NCI-H187 (cell line): Measurements from ENCODE around the gene TNRC6B.
"Not testable (repeated sequence)": the region's sequence is repeated elsewhere in the genome, so short reads cannot be mapped to it uniquely, and the experiment has no call there.

ENCODE experiments used
- DNase-seq, 2 experiments: peaks; one replicate each; lab custom pipeline; 2025; lab: John Stamatoyannopoulos, UW

The TNRC6B gene

DNA sequence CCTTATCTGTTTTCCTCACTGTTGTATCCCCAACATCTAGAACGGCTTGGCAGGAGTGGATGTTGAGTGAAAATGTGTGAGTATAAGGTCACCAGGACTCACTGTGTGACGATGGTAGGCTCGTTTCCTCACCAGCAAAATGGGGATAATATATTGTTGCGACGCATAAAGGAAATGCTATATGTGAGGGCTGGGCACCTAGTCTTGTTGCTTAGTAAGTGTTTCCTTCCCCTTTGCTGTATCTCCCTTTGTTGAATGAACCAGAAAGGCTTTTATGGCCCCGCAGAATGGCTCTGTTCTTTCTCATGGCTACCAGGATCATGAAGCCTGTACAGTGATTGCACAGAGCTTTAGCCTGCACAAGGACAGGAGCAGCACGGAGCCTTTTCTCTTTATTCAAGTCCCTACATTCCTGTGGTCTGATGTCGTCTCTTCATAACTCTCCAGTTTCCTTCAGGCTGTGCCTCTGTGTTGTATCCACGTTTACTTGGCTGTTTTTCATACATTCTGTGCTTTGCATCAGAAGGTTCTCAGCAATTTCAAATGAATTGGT is 5.4 kb downstream of the TNRC6B start:
- DNase-seq: no peak

GRCh38 chr22:40183603-40184002 is 5.9 kb downstream of the TNRC6B start:
- not testable (repeated sequence) for DNase-seq

DNA sequence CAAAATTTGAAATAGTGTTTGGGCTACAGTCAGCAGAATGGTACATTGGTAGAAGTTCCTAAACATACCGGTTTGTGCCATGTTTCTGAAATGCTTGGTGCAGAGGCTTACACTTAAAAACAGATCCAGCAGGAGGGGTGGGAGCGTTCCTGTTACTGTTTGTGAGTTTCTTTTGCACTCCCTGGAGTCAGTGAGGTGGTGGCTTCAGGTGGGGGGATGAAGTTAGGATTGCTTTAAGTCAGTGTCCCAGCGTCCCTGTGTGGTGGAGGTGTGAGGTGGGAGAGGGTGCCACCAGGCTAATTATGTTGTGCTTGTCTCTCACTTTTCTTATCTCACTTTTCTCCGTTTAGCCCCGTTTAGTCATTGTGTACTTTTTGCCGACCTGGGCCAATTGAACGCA is 9.7 kb downstream of the TNRC6B start:
- no peak for DNase-seq

DNA sequence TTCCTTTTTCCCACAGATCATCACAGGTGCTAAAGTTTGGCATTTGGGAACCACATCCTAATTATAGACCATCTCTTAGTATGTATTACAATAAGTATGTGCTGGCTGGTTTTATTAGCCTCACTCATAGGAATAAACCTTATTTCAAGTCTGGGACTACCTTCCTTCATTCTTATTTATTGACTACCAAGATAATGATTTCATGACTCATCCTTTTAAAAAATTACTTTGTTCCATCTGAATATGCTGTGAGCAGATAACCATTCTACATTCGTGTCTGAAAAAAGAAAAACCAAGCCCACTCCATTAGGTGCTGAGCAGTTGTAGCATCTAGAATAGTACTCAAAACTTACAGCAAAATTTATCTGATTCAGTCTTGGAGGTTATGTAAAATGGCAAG is 12.3 kb downstream of the TNRC6B start:
- DNase-seq: no peak

DNA sequence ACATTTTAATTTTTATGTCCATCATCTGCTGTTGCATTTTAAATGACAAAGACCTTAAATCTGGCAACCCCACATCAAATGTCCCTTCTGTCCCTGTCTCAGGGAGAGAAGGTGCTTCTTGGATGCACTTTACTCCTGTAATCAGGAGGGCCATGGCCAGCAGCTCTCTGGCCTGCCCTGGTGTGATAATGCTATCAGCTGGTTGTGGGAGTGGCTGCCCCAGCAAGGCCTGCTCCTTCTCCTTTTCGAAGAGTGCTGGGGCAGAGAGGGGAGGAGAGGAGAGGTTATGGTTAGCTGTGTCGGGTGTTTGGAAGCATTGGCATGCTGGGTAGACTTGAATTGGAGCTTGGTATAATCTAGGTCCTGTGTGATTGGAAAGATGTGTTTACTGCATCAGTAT is 12.8 kb downstream of the TNRC6B start:
- DNase-seq: no peak

GRCh38 chr22:40193429-40194421 is 16.0 kb downstream of the TNRC6B start:
- no peak for DNase-seq

- no peak for DNase-seq
Measured at GRCh38 chr22:40194656-40195055, 16.9 kb downstream of the TNRC6B start.

DNA sequence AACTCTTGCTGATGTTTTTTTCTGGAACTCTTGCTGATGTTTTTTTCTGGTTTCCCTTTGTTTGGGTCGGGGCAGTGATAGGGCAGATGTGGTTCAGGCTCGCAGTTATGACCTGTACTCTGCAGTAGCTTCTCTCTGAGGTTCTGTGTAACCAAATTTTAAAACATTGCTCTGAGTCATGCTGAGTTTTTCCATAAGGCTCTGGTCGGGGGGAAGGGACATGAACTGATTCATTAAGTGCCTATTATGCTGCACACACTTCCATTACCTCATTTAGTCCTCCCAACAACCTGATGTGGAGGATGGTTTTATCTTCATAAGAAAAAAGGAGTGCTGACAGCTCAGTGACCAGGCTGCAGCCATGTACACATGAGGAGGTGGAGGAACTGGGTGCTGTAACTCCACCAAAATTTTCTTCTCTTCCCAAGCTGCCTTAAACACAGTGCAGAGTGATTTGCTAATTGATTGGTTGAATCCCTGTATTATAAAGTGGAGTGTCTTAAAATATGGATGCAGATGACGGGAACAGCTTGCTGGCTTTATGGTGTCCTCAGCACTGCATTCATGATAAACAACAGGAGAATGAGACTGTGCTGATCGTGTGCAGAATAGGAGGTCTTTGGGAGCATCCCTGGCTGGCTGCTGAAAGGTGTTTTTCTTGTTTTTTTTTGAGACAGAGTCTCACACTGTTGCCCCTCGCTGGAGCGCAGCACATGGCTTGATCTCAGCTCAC is 19.1 kb downstream of the TNRC6B start:
- DNase-seq: no peak

GRCh38 chr22:40197421-40197820 is 19.7 kb downstream of the TNRC6B start:
- DNase-seq: not testable (repeated sequence)

- DNase-seq: no peak
Measured at GRCh38 chr22:40198733-40199132, 21.0 kb downstream of the TNRC6B start.

DNA sequence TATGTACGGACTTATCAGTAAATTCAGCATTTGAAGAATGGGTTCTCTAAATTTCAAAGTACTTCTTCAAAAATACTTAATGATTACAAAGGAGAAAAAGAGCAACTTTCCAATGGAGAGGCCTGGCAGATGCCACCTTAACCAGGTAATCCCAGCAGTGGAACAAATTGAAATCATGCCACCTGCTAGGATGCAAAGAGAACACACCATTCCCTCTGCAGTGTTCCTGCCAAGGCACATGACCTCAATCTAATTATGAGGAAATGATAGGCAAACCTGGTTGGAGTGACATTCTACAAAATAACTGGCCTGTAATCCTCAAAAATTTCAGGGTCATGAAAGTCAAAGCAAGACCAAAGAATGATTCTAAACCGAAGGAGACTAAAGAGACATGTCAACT is 21.5 kb downstream of the TNRC6B start:
- no peak for DNase-seq

DNA sequence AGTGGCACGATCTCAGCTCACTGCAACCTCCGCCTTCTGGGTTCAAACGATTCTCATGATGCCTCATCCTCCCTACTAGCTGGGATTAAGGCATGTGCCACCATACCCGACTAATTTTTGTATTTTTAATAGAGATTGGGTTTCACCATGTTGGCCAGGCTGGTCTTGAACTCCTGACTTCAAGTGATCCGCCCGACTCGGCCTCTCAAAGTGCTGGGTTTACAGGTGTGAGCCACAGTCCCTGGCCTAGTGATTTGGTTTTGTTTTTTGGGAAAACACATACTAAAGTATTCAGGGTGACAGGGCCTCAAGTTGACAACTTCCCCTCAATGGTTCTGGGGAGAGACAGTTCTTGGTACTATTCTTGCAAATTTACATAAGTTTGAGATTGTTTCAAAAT is 22.1 kb downstream of the TNRC6B start:
- no peak for DNase-seq

GRCh38 chr22:40200795-40201530 is 23.2 kb downstream of the TNRC6B start:
- DNase-seq: no peak

DNA sequence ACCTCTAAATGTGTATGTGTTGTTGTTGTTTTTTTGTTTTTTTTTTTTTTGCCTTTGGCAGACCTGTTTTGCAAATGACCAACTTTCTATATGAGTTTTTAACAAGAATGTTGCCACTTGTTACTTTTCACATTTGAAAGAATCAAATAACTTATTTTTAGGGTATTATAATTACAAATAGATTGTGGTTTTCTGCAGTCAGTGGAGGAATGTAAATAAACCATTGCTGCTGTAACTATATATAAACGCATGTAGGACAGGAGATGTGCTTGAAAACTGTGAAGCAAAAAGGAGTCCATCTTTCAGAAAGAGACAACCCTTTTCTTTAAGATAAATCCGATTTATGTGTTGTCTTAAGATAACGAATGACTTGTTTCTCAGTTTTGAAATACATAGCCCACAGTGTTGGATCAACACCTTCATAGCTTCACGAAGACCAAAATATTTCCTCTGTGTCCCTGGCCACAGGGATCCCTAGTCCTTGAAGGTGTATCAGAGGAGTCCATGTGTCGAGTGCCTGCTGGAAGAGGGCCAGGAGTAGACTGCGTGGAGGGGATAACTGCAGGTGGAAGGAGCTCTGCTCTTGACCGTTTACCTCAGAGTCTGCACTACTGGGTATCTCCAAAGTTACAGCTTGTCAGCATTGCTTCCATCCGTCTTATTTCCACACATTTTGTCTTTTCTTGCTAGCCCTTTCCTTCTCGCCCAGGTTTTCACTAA is 24.7 kb downstream of the TNRC6B start:
- DNase-seq: no peak

DNA sequence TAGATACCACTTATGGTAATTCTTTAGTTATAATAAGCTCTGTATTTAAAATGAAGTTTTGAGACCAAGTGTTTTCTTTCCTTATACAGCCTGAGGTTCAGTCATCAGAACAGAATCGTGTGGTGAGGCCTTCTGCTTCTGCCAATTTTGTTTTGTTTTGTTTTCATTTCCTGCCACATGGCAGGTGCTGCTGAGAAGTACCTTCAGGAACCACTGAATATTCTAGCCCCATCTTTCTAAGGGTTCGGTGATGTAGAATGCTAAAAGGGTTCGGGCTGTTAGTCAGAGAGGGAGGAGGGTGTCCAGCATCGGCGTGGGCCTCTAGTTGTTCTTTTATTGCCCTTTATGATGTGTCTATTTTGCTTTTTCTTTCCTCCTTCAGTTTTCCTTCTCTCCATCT is 25.8 kb downstream of the TNRC6B start:
- no peak for DNase-seq

- no peak for DNase-seq
Measured at GRCh38 chr22:40204321-40205116, 26.8 kb downstream of the TNRC6B start.

DNA sequence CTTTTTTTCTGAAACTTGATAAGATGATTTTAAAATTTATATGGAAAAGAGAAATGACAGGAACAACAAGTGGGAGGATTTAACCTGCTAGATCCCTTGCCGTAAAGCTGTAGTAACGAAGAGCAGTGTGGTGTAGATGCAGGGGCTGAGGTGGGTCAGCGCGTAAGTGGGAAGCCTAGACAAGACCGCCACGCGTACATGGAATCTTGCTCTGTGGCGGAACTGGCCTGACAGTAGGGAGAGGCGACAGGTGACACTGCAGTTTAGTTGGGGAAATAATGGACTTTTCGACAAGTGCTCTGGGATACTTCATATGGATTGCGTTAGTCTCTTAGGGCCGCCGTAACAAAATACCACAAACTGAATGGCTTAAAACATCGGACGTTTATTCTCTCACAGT is 28.8 kb downstream of the TNRC6B start:
- DNase-seq: no peak

DNA sequence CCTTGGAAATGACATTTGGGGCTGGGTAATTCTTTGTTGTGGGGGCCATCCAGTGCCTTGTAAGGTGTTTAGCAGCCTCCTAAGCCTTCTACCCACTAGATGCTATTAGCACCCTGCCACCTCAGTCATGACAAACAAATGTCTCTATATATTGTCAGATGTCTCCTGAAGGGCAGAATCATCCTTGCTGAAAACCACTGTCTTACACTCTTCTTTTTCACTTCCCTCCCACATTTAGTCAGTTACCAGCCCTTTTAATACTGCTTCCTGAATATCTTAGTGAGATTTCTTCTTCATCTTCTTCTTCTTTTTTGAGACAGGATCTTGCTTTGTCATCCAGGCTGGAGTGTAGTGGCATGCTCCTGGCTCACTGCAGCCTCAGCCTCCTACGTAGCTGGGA is 33.1 kb downstream of the TNRC6B start:
- DNase-seq: no peak

DNA sequence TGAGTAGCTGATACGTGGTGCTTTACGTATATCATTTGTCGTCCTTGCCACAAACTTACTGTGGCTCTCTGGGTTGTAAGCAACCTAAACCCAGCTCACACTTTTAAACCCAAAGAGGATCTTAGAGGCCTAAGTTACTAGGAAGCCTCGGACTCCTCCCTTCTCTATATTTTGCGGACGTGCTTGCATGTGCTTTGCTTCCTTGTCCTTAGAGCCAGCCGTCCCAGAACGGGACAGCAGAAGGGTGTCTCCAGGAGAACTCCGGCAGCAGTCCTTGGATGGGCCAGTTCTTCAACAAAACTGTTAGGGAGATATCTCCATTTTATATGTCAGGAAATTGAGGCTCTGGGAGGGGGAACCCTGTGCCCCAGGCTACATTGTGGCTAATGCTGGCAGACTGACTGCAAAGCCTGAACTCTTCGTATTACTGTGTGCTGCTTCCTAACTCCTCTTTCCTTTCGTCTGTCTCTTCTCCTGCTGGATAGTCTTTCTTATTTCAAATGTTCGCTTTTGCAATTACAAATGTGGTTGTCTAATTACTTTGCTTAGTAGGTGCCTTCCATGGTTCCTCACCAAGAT is 33.8 kb downstream of the TNRC6B start:
- no peak for DNase-seq

DNA sequence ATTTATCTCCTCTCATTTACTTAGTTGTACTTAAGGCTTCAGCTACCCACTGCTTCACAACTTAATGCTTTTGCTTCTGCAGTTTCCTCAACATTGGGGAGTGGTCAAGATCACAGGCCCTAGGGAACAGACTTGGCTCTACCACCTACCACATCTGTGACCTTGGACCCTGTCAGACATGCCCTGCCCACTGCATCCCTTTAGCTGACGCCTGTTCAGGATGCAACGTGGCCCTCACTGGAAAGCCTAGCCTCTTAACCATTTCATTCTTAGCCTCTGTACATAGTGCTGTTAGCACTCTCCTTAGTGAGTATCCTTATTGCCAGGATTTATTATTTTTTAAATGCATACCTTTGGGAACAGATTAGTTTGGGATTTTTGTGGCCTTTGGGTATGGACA is 34.4 kb downstream of the TNRC6B start:
- no peak for DNase-seq
